Measurements from ENCODE around the gene INTS13.
"Not testable (repeated sequence)": the region's sequence is repeated elsewhere in the genome, so short reads cannot be mapped to it uniquely, and the experiment has no call there.

The INTS13 gene

GRCh38 chr12:26929590-26929989 is 8.2 kb downstream of the INTS13 start:
- no peak for DNase-seq

GRCh38 chr12:26928661-26929060 is 9.1 kb downstream of the INTS13 start:
- DNase-seq = no peak

- no peak for DNase-seq
Observed at GRCh38 chr12:26921886-26922285, 15.9 kb downstream of the INTS13 start.

- no peak for DNase-seq
Observed at GRCh38 chr12:26919216-26919555, 18.6 kb downstream of the INTS13 start.

- no peak for DNase-seq
Observed at GRCh38 chr12:26918321-26919215, 19.2 kb downstream of the INTS13 start.

- no peak for DNase-seq
Observed at GRCh38 chr12:26906704-26907103, 31.1 kb downstream of the INTS13 start.

- no peak for DNase-seq
Observed at GRCh38 chr12:26906024-26906423, 31.8 kb downstream of the INTS13 start.

GRCh38 chr12:26903396-26903795 is 34.4 kb downstream of the INTS13 start:
- not testable (repeated sequence) for DNase-seq

- no peak for DNase-seq
Observed at GRCh38 chr12:26896913-26897312, 40.9 kb downstream of the INTS13 start.

- DNase-seq = no peak
Observed at GRCh38 chr12:26895672-26896071, 42.1 kb downstream of the INTS13 start.

GRCh38 chr12:26891704-26892103 is 46.1 kb downstream of the INTS13 start:
- DNase-seq = no peak

- no peak for DNase-seq
Observed at GRCh38 chr12:26890784-26891183, 47.0 kb downstream of the INTS13 start.

- peak; percentile 82 for DNase-seq
Observed at GRCh38 chr12:26884765-26885576, 52.8 kb downstream of the INTS13 start.

GRCh38 chr12:26880625-26881024 is 57.2 kb downstream of the INTS13 start:
- DNase-seq = no peak

- DNase-seq = peak; percentile 67
Observed at GRCh38 chr12:26878661-26879119, 59.1 kb downstream of the INTS13 start.

GRCh38 chr12:26874501-26875296 is 63.1 kb downstream of the INTS13 start:
- DNase-seq = no peak

GRCh38 chr12:26872625-26873024 is 65.2 kb downstream of the INTS13 start:
- DNase-seq = no peak

- DNase-seq = no peak
Observed at GRCh38 chr12:26871985-26872384, 65.8 kb downstream of the INTS13 start.

GRCh38 chr12:26870491-26871419 is 67.0 kb downstream of the INTS13 start:
- DNase-seq = peak; percentile 20

GRCh38 chr12:26869908-26870459 is 67.8 kb downstream of the INTS13 start:
- no peak for DNase-seq

- no peak for DNase-seq
Observed at GRCh38 chr12:26869104-26869494, 68.7 kb downstream of the INTS13 start.
